Ascending aorta (tissue), 2 donors: Measurements from ENCODE around the gene METRN. TPM values are rescaled to one million over a fixed set of nuclear protein-coding genes. Genes with fewer than 3 reads are reported as not detected.
A peak's percentile ranks its signal among the peaks of the same experiment; 100 is the strongest.

Experiments used
- DNase-seq, 2 donors: peaks; one replicate each; pipeline ENCODE4 v3.0.0-alpha.2; 2019; ENCODE audit warnings: low spot score in 2 of 2
- H3K27ac ChIP-seq, 2 donors: fragments of 200-600 bp; sonication (generic); one replicate each; pipeline ENCODE4 v1.5.1; 2016 to 2017; ENCODE audit warnings: mild to moderate bottlenecking in 1 of 2
- H3K27me3 ChIP-seq: fragments of 200-600 bp; sonication (generic); one replicate; pipeline ENCODE4 v1.5.1; 2017
- H3K36me3 ChIP-seq, 2 donors: fragments of 200-600 bp; sonication (generic); one replicate each; pipeline ENCODE4 v1.5.1; 2016
- H3K4me1 ChIP-seq, 2 donors: fragments of 200-600 bp; sonication (generic); one replicate each; pipeline ENCODE4 v1.5.1; 2016 to 2017; ENCODE audit warnings: mild to moderate bottlenecking in 1 of 2
- H3K4me3 ChIP-seq, 2 donors: fragments of 200-600 bp; sonication (generic); one replicate each; pipeline ENCODE4 v1.5.1; 2016 to 2017; ENCODE audit warnings: mild to moderate bottlenecking in 1 of 2
- H3K9me3 ChIP-seq, 2 donors: fragments of 200-600 bp; sonication (generic); one replicate each; pipeline ENCODE4 v1.5.1; 2016
- intact Hi-C: fragments of 100-400 bp; cut with DNase I; formaldehyde crosslinking; loops from one replicate; pipeline ENCODE4 v1.15.1; 2023
- total RNA-seq: library from RNA; depleted of rRNA; stranded (reverse); fragments of >200 nt; gene quantifications from one replicate; pipeline ENCODE4 v1.1.0, GENCODE V29; 2016
- TF ChIP-seq, protein P1 (sequence below), 3 experiments: fragments of 200-600 bp in 2 of 3; fragments of 450-650 bp in 1 of 3; sonication (generic) in 2 of 3; IDR thresholded peaks; one replicate each; pipeline ENCODE4 v1.5.1; 2016 to 2019; ENCODE audit warnings: antibody characterized with exemption in 3 of 3, mild to moderate bottlenecking in 1 of 3, moderate library complexity in 1 of 3

METRN gene
- total RNA-seq, 1 donor from 2014 or later: 118 TPM

DNA sequence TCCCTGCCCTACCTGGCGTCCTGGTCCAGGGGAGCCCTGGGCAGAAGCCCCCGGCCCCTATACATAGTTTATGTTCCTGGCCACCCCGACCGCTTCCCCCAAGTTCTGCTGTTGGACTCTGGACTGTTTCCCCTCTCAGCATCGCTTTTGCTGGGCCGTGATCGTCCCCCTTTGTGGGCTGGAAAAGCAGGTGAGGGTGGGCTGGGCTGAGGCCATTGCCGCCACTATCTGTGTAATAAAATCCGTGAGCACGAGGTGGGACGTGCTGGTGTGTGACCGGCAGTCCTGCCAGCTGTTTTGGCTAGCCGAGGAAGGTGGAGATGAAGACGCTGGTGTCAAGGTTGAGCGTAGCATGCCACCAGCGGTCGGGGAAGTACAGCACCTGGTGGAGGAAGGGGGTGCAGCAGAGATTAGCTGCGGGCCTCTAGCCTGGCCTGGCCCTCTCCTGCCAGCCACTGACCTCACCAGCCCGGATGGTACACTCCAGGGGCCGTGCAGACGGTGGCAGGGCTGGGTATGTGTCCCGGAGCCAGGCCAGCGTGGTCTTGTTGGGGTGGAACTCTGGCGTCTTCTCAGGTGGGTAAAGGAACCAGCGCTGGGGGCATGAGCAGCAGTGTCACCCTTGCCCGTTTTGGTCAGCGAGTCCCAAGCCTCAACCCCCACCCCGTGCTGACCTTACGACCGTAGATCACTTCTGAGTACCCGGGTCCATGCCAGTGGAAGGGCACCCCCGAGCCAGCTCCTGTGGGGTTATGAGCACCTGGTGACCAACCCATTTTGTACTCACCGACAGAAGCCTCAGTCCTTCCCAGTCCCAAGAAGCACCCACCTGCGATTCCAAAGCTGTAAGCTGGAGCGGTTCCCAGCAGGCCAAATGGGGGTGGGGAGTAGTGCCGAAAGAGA is 32.2 kb upstream of the METRN start:
- intact Hi-C loops: no loop called here
- Histone ChIP-seq H3K36me3 (peaks cover 20 to 36% of the 10 kb centered on the region in 2 donors), H3K27me3 (no peaks in the 10 kb centered on the region), H3K4me3 (peak overlapping the region in 1 of 2 donors; percentile 89), H3K4me1 (peaks cover 20 to 36% of the 10 kb centered on the region in 2 donors), H3K9me3 (no peaks in the 10 kb centered on the region), H3K27ac (no peak overlapping the region)
- no peak for DNase-seq
- TF ChIP-seq, protein P1, sequence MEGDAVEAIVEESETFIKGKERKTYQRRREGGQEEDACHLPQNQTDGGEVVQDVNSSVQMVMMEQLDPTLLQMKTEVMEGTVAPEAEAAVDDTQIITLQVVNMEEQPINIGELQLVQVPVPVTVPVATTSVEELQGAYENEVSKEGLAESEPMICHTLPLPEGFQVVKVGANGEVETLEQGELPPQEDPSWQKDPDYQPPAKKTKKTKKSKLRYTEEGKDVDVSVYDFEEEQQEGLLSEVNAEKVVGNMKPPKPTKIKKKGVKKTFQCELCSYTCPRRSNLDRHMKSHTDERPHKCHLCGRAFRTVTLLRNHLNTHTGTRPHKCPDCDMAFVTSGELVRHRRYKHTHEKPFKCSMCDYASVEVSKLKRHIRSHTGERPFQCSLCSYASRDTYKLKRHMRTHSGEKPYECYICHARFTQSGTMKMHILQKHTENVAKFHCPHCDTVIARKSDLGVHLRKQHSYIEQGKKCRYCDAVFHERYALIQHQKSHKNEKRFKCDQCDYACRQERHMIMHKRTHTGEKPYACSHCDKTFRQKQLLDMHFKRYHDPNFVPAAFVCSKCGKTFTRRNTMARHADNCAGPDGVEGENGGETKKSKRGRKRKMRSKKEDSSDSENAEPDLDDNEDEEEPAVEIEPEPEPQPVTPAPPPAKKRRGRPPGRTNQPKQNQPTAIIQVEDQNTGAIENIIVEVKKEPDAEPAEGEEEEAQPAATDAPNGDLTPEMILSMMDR (IDR thresholded peaks at IDR 0.05): no peak

DNA sequence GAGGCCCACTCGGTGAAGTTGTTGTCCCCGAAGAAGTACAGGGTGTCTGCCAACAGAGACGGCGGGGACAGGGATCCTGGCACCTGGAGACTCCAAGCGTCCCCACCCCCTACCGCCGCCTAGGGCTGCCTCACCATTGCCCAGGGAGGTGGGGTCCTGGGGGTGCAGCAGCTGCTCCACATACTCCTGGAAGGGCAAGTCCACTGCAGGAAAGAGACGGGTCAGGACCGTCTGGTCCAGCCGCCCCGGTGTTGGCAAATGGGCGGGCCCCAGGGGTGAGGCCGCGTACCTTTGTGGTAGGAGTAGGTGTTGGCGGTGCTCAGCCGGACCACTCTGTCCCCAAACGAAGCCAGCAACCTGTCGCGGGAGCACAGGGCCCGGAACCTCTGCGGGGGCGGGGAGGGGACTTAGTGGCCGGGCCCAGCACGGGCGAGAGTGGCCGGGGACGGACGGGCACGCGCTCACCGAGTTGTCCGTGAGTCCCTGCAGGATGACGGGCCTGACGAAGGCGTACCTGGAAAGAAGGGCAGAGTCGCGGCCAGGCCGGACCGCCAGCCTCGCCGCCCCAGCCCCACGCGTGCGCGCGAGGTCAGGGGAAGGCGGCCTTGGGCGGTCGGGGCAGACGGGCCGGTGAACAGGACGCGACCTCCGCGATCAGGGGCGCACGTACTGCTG is 31.4 kb upstream of the METRN start:
- intact Hi-C loops: no loop called here
- H3K4me1 ChIP-seq: peaks cover 20 to 36% of the 10 kb centered on the region in 2 donors
- no peak overlapping the region for H3K27ac ChIP-seq

DNA sequence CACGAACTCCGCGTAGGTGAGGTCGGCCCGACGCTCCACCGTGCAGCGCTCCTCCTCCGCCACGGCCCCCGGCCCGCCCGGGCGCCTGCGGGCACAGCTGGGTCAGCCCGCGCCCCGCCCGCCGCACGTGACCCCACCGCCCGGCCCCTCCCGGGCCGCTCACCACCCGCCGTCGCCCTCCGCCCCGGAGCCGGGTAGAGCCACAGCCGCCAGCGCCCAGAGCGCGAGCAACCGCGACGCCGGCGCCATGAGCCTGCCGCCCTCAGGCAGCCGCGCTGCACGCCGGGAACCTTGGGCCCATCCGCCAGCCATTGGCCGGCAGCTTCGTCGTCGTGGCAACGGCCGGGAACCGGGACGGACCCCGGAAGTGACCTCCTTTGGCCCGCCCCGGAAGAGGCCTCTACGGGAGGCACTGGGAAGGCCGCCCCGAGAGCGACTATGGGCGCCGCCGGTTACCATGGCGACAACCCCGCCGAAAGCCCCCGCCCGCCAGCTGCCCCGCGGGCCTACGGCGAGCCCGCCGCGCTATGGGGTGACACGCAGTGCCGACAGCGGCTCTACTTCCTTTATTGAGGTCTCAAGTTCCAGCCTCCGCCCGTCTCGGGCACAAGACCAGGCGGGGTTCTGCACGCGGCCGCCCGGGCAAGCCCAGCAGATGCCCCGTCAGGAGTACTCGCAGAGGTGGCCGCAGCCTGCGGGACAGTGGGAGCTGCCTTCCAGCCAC is 30.7 kb upstream of the METRN start, which contains the start of gene JMJD8:
JMJD8 (minus strand) TSS at position 264 of the 724 bp plus-strand sequence; CDS start at position 249, 15 bp downstream.
- TF ChIP-seq, protein P1 (IDR thresholded peaks at IDR 0.05): no peak
- peak within 1 kb of the TSS; percentile 68 to 72 for H3K27ac ChIP-seq
- peaks cover 25 to 43% of the 10 kb centered on the region in 2 donors for H3K4me1 ChIP-seq
- H3K9me3 ChIP-seq: no peaks in the 10 kb centered on the region
- DNase-seq: peak; percentile 85 to 98
- H3K4me3 ChIP-seq: peak within 1 kb of the TSS; percentile 64 to 69
- intact Hi-C loops: no loop called here
- peaks cover 20 to 36% of the 10 kb centered on the region in 2 donors for H3K36me3 ChIP-seq
- no peaks in the 10 kb centered on the region for H3K27me3 ChIP-seq

More for the DNA sequence above, 31.4 kb upstream of the METRN start:
- Histone ChIP-seq H3K36me3 (peaks cover 20 to 36% of the 10 kb centered on the region in 2 donors), H3K27me3 (no peaks in the 10 kb centered on the region), H3K9me3 (no peaks in the 10 kb centered on the region), H3K4me3 (peak overlapping the region; percentile 64 to 69)
- DNase-seq: no peak
- TF ChIP-seq, protein P1 (IDR thresholded peaks at IDR 0.05): no peak

DNA sequence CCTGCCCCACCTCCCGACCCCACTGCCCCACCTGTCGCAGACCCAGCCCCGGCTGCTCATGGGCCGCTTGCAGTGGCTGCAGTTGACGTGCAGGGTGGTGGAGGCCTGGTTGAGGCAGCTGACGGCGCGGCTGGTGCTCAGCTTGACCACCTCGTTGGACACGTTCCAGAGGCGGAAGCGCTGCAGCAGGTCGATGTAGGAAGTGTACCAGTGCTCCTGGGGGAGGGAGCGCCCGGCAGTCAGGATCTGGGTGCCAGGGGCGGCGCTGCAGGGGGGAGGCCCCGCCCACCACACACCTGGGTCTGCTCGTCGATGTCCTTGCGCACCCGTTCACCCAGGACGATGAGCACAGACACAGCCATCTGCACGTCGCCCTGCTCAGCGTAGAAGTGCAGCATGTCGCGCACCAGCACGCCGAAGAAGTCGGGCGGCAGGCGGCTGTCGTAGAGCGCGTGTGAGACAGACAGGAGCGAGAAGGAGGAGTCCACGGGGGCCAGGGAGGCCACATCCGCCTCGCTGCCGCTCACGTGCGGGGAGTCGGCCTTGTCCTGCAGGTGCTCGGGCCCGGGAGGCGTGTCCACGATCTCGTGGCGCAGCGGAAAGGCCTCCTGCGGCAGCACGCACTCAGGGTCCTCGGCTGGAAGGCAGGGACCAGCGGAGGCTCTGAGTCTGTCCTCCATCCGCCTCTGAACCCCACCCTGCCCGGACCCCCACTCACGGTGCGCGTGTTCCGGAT is 29.8 kb upstream of the METRN start:
- intact Hi-C loops: no loop called here
- H3K27me3 ChIP-seq: no peaks in the 10 kb centered on the region
- H3K27ac ChIP-seq: peak overlapping the region; percentile 68 to 72
- H3K4me3 ChIP-seq: peak overlapping the region in 1 of 2 donors; percentile 69
- TF ChIP-seq, protein P1 (IDR thresholded peaks at IDR 0.05): no peak
- no peaks in the 10 kb centered on the region for H3K9me3 ChIP-seq
- H3K36me3 ChIP-seq: peaks cover 20 to 36% of the 10 kb centered on the region in 2 donors
- no peak for DNase-seq
- peaks cover 31 to 50% of the 10 kb centered on the region in 2 donors for H3K4me1 ChIP-seq

DNA sequence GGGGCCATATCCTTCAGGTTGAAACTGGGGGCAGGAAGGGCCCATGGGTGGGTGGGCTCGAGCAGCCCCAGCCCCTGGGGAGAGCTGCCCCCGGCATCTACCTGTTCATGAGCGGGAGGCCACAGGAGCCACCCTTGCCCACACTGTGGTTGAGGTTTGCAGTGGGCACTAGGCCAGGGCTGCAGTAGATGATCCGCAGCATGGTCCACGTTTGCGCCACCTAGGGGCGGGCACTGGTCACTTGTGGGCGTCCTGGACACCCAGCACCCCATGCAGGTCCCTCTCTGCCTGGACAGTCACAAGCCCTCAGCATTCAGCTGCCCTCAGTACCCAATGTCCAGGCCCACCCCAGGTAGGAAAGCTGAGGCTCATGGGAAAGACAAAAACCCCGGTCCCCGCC is 29.0 kb upstream of the METRN start:
- no peaks in the 10 kb centered on the region for H3K9me3 ChIP-seq
- no peaks in the 10 kb centered on the region for H3K27me3 ChIP-seq
- H3K4me3 ChIP-seq: no peak overlapping the region
- no peak for DNase-seq
- H3K4me1 ChIP-seq: peaks cover 26 to 46% of the 10 kb centered on the region in 2 donors
- intact Hi-C loops: no loop called here
- TF ChIP-seq, protein P1 (IDR thresholded peaks at IDR 0.05): peak in 1 of 3 experiments; percentile 19
- peaks cover 20 to 36% of the 10 kb centered on the region in 2 donors for H3K36me3 ChIP-seq
- H3K27ac ChIP-seq: no peak overlapping the region
